Loucy (cell line): ENCODE data around the gene ZNF316.

Source experiments
- H2AFZ ChIP-seq: fragments of 200-600 bp; sonication (generic); 2 replicates; pipeline ENCODE4 v1.6.0; 2016; ENCODE audit warnings: antibody characterized with exemption, mild to moderate bottlenecking, low read length, moderate library complexity
- H3F3A ChIP-seq: fragments of 200-600 bp; 2 replicates; pipeline ENCODE4 v1.6.0; 2016; ENCODE audit warnings: antibody characterized with exemption, low read depth, mild to moderate bottlenecking
- H3K27me3 ChIP-seq: fragments of 200-600 bp; sonication (generic); 2 replicates; pipeline ENCODE4 v1.6.1; 2014; ENCODE audit warnings: low read length, mild to moderate bottlenecking; ENCODE audit not compliant: insufficient read depth, poor library complexity, severe bottlenecking
- H3K36me3 ChIP-seq: fragments of 200-600 bp; sonication (generic); 2 replicates; pipeline ENCODE4 v1.6.1; 2016; ENCODE audit warnings: low read length; ENCODE audit not compliant: insufficient read depth
- H3K4me1 ChIP-seq: fragments of 200-600 bp; sonication (generic); 2 replicates; pipeline ENCODE4 v1.5.1; 2014; ENCODE audit warnings: low read length, mild to moderate bottlenecking; ENCODE audit not compliant: insufficient read depth, poor library complexity, severe bottlenecking
- H3K4me2 ChIP-seq: fragments of 200-600 bp; sonication (generic); 2 replicates; pipeline ENCODE4 v1.6.0; 2014; ENCODE audit warnings: antibody characterized with exemption, low read length, low read depth, mild to moderate bottlenecking; ENCODE audit not compliant: poor library complexity, severe bottlenecking
- H3K4me3 ChIP-seq: fragments of 200-600 bp; sonication (generic); 2 replicates; pipeline ENCODE4 v1.5.1; 2014; ENCODE audit warnings: low read length, mild to moderate bottlenecking, mixed read lengths; ENCODE audit not compliant: poor library complexity, severe bottlenecking
- H3K79me2 ChIP-seq: fragments of 200-600 bp; sonication (generic); 2 replicates; pipeline ENCODE4 v1.6.1; 2014; ENCODE audit warnings: low read length; ENCODE audit not compliant: insufficient read depth
- H3K9ac ChIP-seq: fragments of 200-600 bp; sonication (generic); 2 replicates; pipeline ENCODE4 v1.6.0; 2014; ENCODE audit warnings: mild to moderate bottlenecking, low read depth, low read length, moderate library complexity; ENCODE audit not compliant: poor library complexity, severe bottlenecking
- H3K9me2 ChIP-seq: fragments of 200-600 bp; sonication (generic); replicated peaks from 2 replicates; pipeline ENCODE4 v1.6.1; 2016; ENCODE audit warnings: low read depth, low read length, mixed read lengths
- H3K9me3 ChIP-seq: fragments of 200-600 bp; sonication (generic); 2 replicates; pipeline ENCODE4 v1.6.1; 2014; ENCODE audit warnings: mild to moderate bottlenecking, antibody characterized with exemption, low read length, low read depth; ENCODE audit not compliant: insufficient read depth
- H4K20me1 ChIP-seq: fragments of 200-600 bp; sonication (generic); 2 replicates; pipeline ENCODE4 v1.6.0; 2014; ENCODE audit warnings: antibody characterized with exemption, low read length, mild to moderate bottlenecking; ENCODE audit not compliant: insufficient read depth, poor library complexity, severe bottlenecking
- CTCF ChIP-seq: fragments of 200-600 bp; sonication (generic); conservative IDR thresholded peaks from 2 replicates; pipeline ENCODE4 v1.5.1; 2014; ENCODE audit warnings: mild to moderate bottlenecking, antibody characterized with exemption, low read length
- EZH2phosphoT487 ChIP-seq: fragments of 200-600 bp; IDR thresholded peaks from 2 replicates; pipeline ENCODE4 v1.6.1; 2018; ENCODE audit warnings: antibody characterized with exemption, mild to moderate bottlenecking, moderate library complexity, borderline replicate concordance

The ZNF316 gene

GRCh38 chr7:6691609-6692106, 54.5 kb downstream of the ZNF316 start:
- peaks cover 17% of the 10 kb centered on the region for H3K27me3 ChIP-seq
- H3F3A ChIP-seq = no peaks in the 10 kb centered on the region
- no peaks in the 10 kb centered on the region for H3K4me1 ChIP-seq
- H3K9ac ChIP-seq = no peak overlapping the region
- no peak overlapping the region for H2AFZ ChIP-seq
- no peak overlapping the region for H3K4me3 ChIP-seq
- H3K9me2 ChIP-seq = no peaks in the 10 kb centered on the region
- no peaks in the 10 kb centered on the region for H3K79me2 ChIP-seq
- H4K20me1 ChIP-seq = no peaks in the 10 kb centered on the region
- H3K4me2 ChIP-seq = no peak overlapping the region
- no peak for TF ChIP-seq CTCF
- no peak for TF ChIP-seq EZH2phosphoT487
- H3K36me3 ChIP-seq = peaks cover 96% of the 10 kb centered on the region
- H3K9me3 ChIP-seq = peaks cover 78% of the 10 kb centered on the region

DNA sequence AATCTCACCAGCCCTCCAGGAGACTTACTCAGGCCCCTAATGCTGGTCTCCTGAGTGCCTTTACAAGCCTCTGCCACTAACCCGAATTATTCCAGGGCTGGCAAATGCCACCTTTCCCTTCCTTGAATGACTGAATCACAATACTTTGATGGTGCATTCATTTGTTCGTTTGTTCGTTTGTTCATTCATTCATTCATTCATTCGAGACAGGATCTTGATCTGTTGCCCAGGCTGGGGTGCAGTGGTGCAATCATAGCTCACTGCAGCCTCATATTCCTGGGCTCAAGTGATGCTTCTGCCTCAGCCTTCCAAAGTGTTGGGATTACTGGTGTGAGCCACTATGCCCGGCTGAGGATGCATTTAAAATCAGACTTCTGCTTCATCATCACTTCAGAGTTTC, 63.7 kb downstream of the ZNF316 start:
- H3K36me3 ChIP-seq = peaks cover 61% of the 10 kb centered on the region

DNA sequence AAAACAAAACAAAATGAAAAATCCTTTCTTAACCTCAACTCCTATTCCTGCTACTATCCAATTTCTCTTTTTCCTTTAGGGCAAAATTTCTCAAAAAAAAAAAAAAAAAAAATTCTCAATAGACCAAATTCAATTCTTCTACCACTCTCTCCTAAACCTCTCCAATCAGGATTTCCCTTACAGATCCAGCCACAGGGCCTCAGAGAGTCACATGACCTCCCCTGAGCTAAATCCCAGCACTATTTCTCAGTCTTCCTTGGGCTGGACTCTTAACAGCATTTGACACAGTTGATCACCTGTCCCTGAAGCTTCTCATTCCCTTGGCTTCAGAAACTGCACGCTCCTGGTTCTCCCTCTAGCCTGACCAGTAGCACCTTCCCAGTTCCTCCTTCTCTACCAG, 64.7 kb downstream of the ZNF316 start:
- H3K4me3 ChIP-seq = peak overlapping the region; percentile 44
- no peaks in the 10 kb centered on the region for H3K9me2 ChIP-seq
- H3K79me2 ChIP-seq = peaks cover 90% of the 10 kb centered on the region
- no peaks in the 10 kb centered on the region for H3F3A ChIP-seq
- H3K9me3 ChIP-seq = no peaks in the 10 kb centered on the region
- peak overlapping the region; percentile 69 for H3K4me2 ChIP-seq
- H3K9ac ChIP-seq = no peak overlapping the region
- TF ChIP-seq EZH2phosphoT487 (no peak), CTCF (no peak)
- peaks cover 62% of the 10 kb centered on the region for H4K20me1 ChIP-seq
- H2AFZ ChIP-seq = no peak overlapping the region
- H3K36me3 ChIP-seq = peaks cover 50% of the 10 kb centered on the region
- H3K4me1 ChIP-seq = peaks cover 39% of the 10 kb centered on the region
- H3K27me3 ChIP-seq = no peaks in the 10 kb centered on the region

More for the DNA sequence above, 63.7 kb downstream of the ZNF316 start:
- H3K4me3 ChIP-seq = peak overlapping the region; percentile 1
- H3K9me3 ChIP-seq = peaks cover 8% of the 10 kb centered on the region; the same call in 1 of the 2 replicates
- H3F3A ChIP-seq = no peaks in the 10 kb centered on the region
- peaks cover 80% of the 10 kb centered on the region for H3K79me2 ChIP-seq
- no peak overlapping the region for H2AFZ ChIP-seq
- peaks cover 38% of the 10 kb centered on the region for H3K4me1 ChIP-seq
- H4K20me1 ChIP-seq = peaks cover 54% of the 10 kb centered on the region
- H3K4me2 ChIP-seq = peak overlapping the region; percentile 69
- H3K27me3 ChIP-seq = no peaks in the 10 kb centered on the region
- no peak for TF ChIP-seq CTCF
- TF ChIP-seq EZH2phosphoT487 = no peak
- no peak overlapping the region for H3K9ac ChIP-seq
- H3K9me2 ChIP-seq = no peaks in the 10 kb centered on the region
